Measurements from ENCODE around the gene NR6A1.

Gene NR6A1

DNA sequence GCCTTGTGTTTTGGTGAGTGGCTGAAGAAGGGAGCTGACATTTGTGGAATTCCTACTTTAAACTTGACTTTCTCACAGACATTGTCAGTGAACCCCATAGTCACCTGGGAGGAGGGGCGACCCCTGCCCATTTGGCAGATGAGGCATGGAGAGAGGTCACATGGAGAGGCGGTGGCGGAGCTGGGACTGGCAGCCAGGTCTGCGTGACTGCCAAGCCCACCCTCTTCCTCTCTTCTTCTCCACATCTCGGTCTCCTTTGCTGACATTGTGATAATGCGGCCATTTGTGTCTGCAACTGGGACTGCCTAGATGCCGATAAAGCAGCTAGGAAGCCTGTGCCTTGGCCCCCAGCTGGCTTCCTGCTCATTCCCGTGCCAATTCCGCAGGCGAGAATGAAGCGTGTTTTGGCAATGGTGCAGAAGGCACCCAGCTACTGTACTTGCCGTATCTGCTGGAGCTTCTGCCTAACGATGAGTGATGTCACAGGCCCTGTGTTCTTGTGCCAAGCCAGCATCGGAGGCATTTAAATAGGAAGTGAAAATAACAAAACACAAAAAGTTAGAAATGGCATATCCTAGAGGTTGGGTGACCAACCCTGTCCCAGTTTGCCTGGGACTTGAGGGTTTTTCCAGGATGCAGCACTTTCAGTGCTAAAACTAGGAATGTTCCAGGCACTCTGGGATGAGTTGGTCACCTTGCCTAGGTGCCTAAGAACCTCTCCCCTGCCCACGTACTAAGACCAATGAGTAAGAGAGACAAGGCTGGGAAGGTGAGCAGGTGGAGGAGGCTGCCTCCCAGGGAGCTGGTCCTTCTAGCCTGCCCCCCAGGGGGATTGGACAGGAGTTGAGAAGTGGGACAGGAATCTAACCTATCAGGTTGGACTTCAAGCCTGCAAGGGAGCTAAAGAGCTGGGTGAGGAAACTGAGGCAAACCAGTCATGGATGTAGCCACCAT lies 29.5 kb upstream of the NR6A1 start:
- no peaks in the 10 kb centered on the region for H3K36me3 ChIP-seq (ENCODE audit: low read length)
- H3K27ac ChIP-seq (ENCODE audit: low read depth, low read length): no peak overlapping the region
- no peak overlapping the region for H2AFZ ChIP-seq (ENCODE audit: low read depth, low read length, severe bottlenecking)
- H3K9ac ChIP-seq (ENCODE audit: low read length): no peak overlapping the region
- H3F3A ChIP-seq (ENCODE audit: insufficient read depth): no peaks in the 10 kb centered on the region
- H3K4me3 ChIP-seq (ENCODE audit: insufficient read depth, low read length, poor library complexity, severe bottlenecking): no peak overlapping the region
- no peaks in the 10 kb centered on the region for H3K9me2 ChIP-seq (replicated peaks; ENCODE audit: insufficient read depth, low read length)
- H3K79me2 ChIP-seq (ENCODE audit: insufficient read depth, low read length): no peaks in the 10 kb centered on the region
- no peak for TF ChIP-seq EZH2phosphoT487 (conservative IDR thresholded peaks at IDR 0.05; ENCODE audit: low read length)
- TF ChIP-seq, protein P1, sequence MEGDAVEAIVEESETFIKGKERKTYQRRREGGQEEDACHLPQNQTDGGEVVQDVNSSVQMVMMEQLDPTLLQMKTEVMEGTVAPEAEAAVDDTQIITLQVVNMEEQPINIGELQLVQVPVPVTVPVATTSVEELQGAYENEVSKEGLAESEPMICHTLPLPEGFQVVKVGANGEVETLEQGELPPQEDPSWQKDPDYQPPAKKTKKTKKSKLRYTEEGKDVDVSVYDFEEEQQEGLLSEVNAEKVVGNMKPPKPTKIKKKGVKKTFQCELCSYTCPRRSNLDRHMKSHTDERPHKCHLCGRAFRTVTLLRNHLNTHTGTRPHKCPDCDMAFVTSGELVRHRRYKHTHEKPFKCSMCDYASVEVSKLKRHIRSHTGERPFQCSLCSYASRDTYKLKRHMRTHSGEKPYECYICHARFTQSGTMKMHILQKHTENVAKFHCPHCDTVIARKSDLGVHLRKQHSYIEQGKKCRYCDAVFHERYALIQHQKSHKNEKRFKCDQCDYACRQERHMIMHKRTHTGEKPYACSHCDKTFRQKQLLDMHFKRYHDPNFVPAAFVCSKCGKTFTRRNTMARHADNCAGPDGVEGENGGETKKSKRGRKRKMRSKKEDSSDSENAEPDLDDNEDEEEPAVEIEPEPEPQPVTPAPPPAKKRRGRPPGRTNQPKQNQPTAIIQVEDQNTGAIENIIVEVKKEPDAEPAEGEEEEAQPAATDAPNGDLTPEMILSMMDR (IDR thresholded peaks at IDR 0.05; ENCODE audit: insufficient read depth, low read length, poor library complexity, severe bottlenecking): no peak
- H3K27me3 ChIP-seq (ENCODE audit: low read length): no peaks in the 10 kb centered on the region
- no peaks in the 10 kb centered on the region for H4K20me1 ChIP-seq (ENCODE audit: low read depth, low read length)
- no peaks in the 10 kb centered on the region for H3K9me3 ChIP-seq (ENCODE audit: insufficient read depth, low read length)
- no peak overlapping the region for H3K4me2 ChIP-seq (ENCODE audit: low read depth, low read length, poor library complexity, severe bottlenecking)

DNA sequence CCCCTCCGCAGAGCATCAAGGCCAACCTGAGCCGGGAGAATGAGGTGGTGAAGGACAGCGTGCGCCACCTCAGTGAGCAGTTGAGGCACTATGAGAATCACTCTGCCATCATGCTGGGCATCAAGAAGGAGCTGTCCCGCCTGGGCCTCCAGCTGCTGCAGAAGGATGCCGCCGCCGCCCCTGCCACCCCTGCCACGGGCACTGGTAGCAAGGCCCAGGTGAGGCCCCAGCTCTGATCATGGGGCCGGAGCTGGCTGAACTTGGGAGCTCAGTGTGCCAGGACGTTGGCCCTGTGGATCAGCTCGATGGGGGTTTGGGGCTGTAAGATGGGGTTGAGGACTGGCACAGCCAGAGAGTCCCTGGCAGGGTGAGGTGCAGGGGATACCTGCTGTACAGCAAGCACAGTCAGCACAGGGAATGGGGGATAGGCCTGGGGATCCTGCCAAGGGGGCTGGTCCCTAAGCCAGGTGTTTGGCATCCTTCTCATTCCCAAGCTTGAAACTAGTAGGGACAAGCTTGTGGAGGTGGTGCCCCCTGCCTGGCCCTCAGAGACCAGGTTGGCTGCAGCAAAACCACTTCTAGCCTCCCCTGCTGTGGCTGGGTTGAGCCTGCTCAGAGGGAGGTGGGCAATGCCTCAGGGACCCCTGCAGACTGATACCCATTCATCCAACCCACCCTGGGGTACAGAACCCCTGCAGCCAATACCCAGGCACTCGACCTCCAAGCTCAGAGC lies 28.3 kb upstream of the NR6A1 start:
- Histone ChIP-seq H3K9me2 (replicated peaks; ENCODE audit: insufficient read depth, low read length) (no peaks in the 10 kb centered on the region), H3F3A (ENCODE audit: insufficient read depth) (no peaks in the 10 kb centered on the region), H3K9me3 (ENCODE audit: insufficient read depth, low read length) (no peaks in the 10 kb centered on the region), H3K4me2 (ENCODE audit: low read depth, low read length, poor library complexity, severe bottlenecking) (no peak overlapping the region), H3K36me3 (ENCODE audit: low read length) (no peaks in the 10 kb centered on the region), H4K20me1 (ENCODE audit: low read depth, low read length) (no peaks in the 10 kb centered on the region), H2AFZ (ENCODE audit: low read depth, low read length, severe bottlenecking) (no peak overlapping the region), H3K4me3 (ENCODE audit: insufficient read depth, low read length, poor library complexity, severe bottlenecking) (no peak overlapping the region), H3K9ac (ENCODE audit: low read length) (no peak overlapping the region), H3K27ac (ENCODE audit: low read depth, low read length) (no peak overlapping the region), H3K27me3 (ENCODE audit: low read length) (no peaks in the 10 kb centered on the region), H3K79me2 (ENCODE audit: insufficient read depth, low read length) (no peaks in the 10 kb centered on the region)
- TF ChIP-seq, protein P1 (IDR thresholded peaks at IDR 0.05; ENCODE audit: insufficient read depth, low read length, poor library complexity, severe bottlenecking): no peak
- TF ChIP-seq EZH2phosphoT487 (conservative IDR thresholded peaks at IDR 0.05; ENCODE audit: low read length): no peak

DNA sequence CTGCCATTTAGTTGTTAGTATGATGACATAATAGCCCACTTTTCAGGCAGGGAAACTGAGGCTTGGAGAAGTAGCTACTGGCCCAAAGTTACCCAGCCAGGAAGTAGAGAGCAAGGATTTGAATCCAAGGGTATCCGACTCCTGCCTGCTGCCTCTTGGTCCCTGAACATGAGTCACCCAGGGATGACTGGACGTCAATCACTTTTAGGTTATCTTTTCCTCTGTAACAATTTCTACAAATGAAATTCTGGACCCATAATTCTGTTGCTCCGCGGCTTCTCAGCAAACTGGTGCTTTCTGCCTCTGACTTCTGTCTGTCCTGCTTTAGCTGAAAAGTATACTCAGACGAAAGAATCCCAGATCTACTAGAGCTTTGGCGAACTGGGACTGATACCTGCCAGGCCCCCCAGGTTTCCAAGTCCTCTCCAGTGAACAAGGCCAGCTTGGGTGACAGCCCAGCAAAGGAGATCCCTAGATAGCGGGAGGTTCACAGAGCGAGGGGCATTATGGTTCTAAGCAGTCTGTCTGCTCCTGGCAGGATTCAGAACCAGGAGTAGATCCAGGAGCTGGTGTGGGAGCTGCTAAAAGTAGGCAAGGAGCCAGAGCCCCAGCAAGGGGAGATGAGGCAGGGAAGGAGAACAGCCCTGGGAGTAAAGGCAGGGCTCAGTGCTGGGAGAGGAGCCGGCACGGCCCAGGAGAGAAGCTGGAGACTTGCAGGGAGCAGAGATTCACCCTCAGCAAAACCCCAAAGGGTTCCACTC lies 26.4 kb upstream of the NR6A1 start:
- H3K9ac ChIP-seq (ENCODE audit: low read length): no peak overlapping the region
- H3K4me2 ChIP-seq (ENCODE audit: low read depth, low read length, poor library complexity, severe bottlenecking): no peak overlapping the region
- no peak overlapping the region for H3K4me3 ChIP-seq (ENCODE audit: insufficient read depth, low read length, poor library complexity, severe bottlenecking)

More for the DNA sequence above, 26.4 kb upstream of the NR6A1 start:
- Histone ChIP-seq H3K27ac (ENCODE audit: low read depth, low read length) (no peak overlapping the region), H3K27me3 (ENCODE audit: low read length) (no peaks in the 10 kb centered on the region), H3K9me2 (replicated peaks; ENCODE audit: insufficient read depth, low read length) (no peaks in the 10 kb centered on the region), H3K79me2 (ENCODE audit: insufficient read depth, low read length) (no peaks in the 10 kb centered on the region), H2AFZ (ENCODE audit: low read depth, low read length, severe bottlenecking) (no peak overlapping the region), H3K9me3 (ENCODE audit: insufficient read depth, low read length) (no peaks in the 10 kb centered on the region), H4K20me1 (ENCODE audit: low read depth, low read length) (no peaks in the 10 kb centered on the region), H3F3A (ENCODE audit: insufficient read depth) (no peaks in the 10 kb centered on the region), H3K36me3 (ENCODE audit: low read length) (no peaks in the 10 kb centered on the region)
- TF ChIP-seq, protein P1 (IDR thresholded peaks at IDR 0.05; ENCODE audit: insufficient read depth, low read length, poor library complexity, severe bottlenecking): no peak
- TF ChIP-seq EZH2phosphoT487 (conservative IDR thresholded peaks at IDR 0.05; ENCODE audit: low read length): no peak
